ENCODE measurements around the gene STK32B.
"Not testable (repeated sequence)": the region's sequence is repeated elsewhere in the genome, so short reads cannot be mapped to it uniquely, and the experiment has no call there.

STK32B gene

GRCh38 chr4:5162909-5163508, 111.7 kb downstream of the STK32B start:
- no peak for DNase-seq (ENCODE audit: low read depth)

- no peak for DNase-seq (ENCODE audit: low read depth)
These were observed 113.1 kb downstream of the STK32B start for GRCh38 chr4:5164221-5164912.

DNA sequence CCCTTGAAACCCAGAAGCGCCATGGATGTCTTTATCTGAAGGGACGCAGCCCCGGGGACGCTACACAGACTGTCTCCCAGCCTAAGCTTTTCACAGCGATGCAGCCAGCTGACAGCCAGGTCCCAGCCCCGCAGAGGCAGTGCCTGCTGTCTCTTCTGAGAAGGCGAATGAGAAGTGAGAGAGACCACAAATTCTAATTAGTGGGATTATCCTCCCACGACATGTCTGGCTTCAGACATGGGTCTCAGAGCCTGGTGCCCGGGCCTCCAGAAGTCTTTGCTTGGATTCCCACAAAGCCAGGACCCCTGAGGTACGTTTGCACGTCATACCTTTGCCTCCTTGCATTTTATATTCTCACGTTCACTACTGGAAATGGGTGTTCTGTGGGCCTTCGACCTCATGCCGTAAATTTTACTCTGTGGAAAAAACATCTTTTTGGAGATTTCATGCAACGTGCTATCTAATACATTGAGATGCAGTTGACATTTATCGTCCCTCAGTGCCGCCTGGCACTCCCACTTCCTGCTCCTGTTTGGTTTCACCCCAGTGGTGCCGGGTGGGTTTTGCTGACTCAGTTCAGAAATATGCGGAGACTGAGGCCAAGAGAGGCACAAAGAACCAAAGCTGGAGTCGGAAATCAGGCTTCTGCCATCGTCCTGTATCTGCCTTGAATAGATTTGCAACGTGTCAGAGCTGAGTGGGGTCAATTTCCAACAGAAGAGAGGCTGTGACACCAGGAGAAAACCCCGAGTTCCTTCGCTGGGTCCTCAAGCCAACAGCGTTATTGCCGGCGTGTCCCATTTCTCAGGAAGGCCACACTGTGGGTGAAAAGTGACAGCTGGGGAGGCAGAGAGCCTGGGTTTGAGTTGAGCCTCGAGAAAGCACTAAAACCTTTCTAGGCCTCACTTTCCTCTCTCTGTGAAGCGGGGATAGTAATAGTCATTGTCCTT, 114.4 kb downstream of the STK32B start:
- no peak for DNase-seq (ENCODE audit: low read depth)

DNA sequence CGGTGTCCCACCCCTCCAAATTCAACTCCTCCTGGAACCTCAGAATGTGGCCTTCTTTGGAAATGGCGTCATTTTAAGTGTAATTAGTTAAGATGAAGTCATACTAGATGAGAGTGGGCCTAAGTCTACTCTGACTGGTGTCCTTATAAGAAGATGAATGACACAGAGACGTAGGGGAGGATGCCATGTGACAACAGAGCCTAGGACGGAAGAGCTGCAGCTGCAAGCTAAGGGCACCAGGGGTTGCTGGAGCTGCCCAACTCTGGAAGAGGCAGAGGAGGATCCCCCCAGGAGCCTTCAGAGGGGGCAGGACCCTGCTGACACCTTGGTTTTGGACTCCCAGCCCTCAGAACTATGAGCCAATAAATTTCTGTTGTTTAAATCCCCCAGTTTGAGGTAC, 115.1 kb downstream of the STK32B start:
- no peak for DNase-seq (ENCODE audit: low read depth)

DNA sequence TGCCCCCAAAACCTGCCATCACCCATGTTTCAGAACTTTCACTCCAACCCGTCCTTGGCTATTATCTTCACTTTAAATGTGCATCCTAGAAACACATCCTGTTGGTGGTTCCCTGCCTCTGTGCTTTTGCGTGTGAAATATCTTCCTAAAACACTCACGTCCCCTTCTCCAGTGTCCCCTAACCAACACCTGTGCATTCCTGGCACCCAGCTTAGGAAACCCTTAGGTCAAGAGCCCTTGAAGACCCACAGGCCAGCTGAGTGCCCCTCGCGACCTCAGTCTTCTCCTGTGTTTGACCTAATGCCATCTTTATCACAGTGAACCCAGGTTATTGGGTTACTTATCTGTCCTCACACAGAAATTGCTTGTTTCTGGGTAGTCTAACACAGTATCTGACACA, 117.6 kb downstream of the STK32B start:
- DNase-seq (ENCODE audit: low read depth): no peak

- DNase-seq (ENCODE audit: low read depth): not testable (repeated sequence)
These were observed 124.6 kb downstream of the STK32B start for GRCh38 chr4:5175836-5176235.

DNA sequence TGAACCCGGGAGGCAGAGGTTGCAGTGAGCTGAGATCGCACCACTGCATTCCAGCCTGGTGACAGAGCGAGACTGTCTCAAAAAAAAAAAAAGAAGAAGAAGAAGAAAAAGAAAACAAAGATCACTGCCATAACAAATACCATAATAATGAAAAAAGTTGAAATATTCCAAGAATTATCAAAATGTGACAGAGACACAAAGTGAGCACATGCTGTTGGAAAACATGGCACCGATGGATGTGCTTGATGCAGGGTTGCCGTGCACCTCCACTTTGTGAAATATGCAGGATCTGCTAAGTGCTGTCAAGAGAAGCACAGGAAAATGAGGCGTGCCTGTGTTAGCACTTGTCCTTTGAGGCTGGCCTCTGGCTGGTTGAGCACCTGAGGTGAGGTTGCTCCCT, 133.3 kb downstream of the STK32B start:
- no peak for DNase-seq (ENCODE audit: low read depth)

DNA sequence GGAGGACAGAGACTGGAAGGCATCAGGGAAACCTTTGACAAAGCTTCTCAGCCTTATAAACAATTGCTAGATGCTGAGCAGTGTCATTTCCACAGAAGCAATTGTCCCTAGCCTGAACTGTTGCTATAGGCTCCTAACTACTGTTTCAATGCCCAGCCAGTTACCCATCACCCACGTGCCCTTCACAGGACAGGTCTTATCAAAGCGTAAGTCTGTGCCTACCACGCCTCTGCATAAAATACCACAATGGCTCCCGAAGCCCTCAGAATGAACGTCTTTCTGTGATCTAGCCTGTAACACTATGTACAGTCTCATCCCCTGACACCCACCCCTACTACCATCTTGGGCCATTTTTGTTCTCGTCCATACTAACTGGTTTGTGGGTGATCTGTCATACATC, 134.3 kb downstream of the STK32B start:
- DNase-seq (ENCODE audit: low read depth): no peak

DNA sequence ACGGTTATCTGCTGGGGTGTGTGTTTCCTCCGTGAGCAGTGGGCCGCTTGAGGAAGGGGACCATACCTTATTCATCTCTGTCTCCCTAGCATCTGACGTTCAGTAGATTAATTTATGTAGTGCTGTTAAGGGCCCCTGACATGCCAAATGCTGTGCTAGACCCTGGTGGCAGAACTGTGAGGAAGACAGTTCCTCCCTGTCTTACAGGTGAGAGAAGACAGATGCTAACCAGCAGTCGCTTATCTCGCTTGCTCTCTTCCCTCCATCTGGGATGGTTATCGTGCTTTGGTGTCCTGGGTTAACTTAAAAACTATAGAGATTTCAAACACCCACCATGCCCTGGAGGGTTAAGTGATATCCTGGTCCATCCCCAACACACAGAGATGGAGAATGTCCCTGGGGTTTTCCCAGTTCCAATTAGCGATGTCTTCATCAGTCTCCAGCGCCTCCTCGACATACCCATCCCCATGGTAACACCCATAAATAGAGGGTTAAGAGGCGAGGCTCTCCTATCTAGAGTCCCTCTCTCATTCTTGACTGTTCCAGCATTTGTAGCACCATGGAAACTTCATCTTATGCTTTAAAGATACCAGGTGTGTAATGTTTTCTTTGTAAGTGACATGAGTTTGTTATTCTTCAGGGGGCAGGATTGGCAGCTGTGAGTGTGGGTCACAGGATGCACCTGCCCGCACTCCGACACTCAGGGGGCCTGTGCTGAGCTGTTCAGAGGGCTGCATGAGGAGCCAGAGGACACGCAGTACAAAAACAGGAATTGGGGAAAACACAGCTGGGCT, 135.2 kb downstream of the STK32B start:
- no peak for DNase-seq (ENCODE audit: low read depth)

- DNase-seq (ENCODE audit: low read depth): no peak
These were observed 136.8 kb downstream of the STK32B start for GRCh38 chr4:5188130-5188529.

GRCh38 chr4:5191831-5192230, 140.6 kb downstream of the STK32B start:
- no peak for DNase-seq (ENCODE audit: low read depth)

GRCh38 chr4:5192271-5192670, 141.0 kb downstream of the STK32B start:
- no peak for DNase-seq (ENCODE audit: low read depth)

DNA sequence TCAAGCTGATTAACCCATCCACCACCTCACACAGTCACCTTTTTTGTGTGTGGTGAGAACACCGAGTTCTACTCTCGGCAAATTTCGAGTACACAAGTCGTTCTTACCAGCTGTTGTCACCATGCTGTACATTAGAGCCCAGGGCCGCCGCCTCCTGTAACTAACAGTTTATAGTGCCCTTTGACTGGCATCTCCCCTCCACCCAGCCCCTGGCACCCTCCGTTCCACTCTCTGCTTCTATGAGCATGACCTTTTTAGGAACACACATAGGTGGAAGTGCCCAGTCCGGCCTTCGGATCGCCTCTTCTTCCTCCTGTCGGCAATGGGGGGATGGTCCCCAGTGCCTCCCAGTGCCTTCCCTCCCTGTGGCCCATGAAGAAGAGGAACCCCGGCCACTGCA, 141.4 kb downstream of the STK32B start:
- no peak for DNase-seq (ENCODE audit: low read depth)

GRCh38 chr4:5198656-5199541, 147.6 kb downstream of the STK32B start:
- no peak for DNase-seq (ENCODE audit: low read depth)

DNA sequence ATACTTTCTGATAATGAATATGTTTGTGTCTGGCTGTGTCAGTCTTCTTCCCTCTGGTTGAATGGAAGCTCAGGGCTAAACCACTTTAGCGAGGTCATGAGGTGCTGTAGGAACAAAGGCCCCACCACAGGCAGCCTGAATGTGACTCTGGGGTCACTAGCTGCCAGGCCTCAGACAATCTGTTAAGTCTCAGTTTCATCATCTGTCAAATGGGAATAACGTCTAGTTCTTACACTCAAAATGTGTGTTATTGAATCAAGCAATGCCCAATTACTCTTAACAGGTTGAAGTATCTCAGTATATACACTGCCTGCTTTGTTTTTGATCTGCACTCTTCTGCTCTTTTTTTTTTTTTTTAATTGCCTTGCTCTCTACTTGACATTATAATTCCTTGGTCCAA, 148.6 kb downstream of the STK32B start:
- no peak for DNase-seq (ENCODE audit: low read depth)

GRCh38 chr4:5200513-5200912, 149.2 kb downstream of the STK32B start:
- no peak for DNase-seq (ENCODE audit: low read depth)

DNA sequence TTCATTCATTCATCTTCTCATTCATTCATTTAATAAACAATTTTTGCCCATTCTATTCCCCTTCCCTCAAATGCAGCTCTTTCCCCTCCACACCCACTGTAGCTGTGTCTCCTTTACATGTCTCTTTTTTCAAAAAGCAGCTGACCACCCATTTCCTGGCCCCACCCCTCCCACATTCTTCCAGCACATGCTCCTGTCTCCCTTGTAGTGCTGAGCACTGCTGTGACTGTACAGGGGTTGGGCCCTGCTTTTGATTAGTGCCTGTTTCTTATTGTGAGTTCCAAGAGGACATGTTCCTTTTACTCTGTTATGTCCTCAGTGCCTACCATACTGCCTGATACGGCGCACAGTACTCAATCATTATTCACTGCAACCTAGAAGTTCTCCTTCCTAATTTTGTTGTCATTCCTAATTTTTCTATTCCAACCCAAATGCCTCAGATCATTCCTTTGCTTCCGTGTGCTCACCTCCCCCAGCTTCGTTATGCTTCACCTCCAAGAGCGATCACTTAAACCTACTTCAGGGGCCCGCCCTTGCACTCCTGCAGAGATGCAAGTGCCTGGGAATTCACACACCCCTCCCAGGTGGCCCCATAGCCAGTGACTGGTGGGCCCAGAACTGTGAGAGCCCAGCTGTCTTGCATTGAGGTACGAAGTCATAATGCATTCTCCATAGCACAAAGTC, 152.2 kb downstream of the STK32B start:
- DNase-seq (ENCODE audit: low read depth): no peak

DNA sequence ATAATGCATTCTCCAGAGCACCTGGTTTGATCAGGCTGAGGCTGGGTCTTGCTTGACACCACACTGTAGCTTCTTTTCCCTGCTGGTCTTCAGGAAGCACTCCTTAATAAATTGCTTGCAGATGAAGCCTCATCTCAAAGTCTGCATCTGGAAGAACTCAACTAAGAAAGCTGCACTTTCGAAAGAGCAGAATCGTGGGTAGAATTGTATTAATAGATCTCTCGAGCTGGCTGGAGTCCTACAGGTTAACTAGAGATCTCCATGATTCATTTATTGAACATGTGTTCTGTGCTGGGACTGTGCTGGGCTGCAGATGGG, 152.7 kb downstream of the STK32B start:
- no peak for DNase-seq (ENCODE audit: low read depth)

GRCh38 chr4:5204781-5205180, 153.5 kb downstream of the STK32B start:
- DNase-seq (ENCODE audit: low read depth): no peak

DNA sequence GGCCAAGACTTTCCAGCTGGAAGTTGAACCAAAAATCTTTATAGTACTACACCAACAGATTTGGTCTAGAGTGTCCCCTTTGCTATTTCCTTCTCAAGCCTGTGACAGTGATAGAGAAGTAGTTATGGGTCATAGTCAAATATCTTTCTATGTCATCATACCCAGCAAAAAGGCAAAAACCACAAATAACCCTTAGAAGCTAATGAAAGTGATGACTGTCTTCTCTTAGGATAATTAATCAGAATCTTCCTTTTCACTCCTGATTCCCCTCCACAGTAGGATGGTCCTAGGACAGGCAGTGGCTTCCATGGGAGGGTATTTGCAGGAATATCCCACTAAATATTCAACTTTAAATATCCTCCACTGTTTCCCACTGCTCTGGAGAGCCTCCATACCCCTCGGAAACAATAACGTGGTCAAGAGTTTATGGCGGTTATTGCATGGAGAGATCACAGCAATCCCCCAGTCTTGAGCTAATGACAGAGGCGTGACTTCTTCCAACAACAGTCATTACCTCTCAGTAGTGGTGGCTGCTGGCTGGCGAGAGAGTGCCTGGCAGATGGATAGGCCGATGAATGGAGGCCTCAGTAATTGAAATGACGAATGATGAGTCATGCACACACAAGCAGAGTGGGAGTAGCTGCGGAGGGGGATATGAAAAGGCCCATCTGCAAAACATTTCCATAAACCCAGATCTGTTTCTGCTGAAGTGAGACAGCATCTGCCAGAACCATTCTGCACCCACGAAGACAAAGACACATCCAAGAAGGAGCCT, 154.9 kb downstream of the STK32B start:
- no peak for DNase-seq (ENCODE audit: low read depth)

Data from activated T-cell treated with anti-CD3 and anti-CD28 coated beads for 24 hours (primary cell).